Calu3 (cell line): ENCODE measurements around the gene FSD1. TPM values are rescaled to one million over a fixed set of nuclear protein-coding genes. Genes with fewer than 3 reads are reported as not detected.

Experiments
- BruUV-seq: library from RNA; stranded (reverse); fragments of 400-500 nt; replicated peaks from 2 replicates; lab custom pipeline; 2021; lab: Mats Ljungman, UMichigan
- CTCF ChIA-PET: fragments of 300-600 bp; sonication (Branson Sonifier 250); formaldehyde crosslinking; loops from one replicate; lab custom pipeline; 2022; ENCODE audit warnings: antibody characterized with exemption; lab: Charles Lee
- DNase-seq: peaks from one replicate; pipeline ENCODE4 v3.0.0; 2022
- H3K27ac Mint-ChIP-seq: one replicate; pipeline ENCODE4 v1.8.0; 2022; ENCODE audit warnings: mixed read lengths; ENCODE audit not compliant: unreplicated experiment
- H3K27me3 Mint-ChIP-seq: one replicate; pipeline ENCODE4 v1.8.0; 2022; ENCODE audit warnings: mixed read lengths; ENCODE audit not compliant: unreplicated experiment
- H3K36me3 Mint-ChIP-seq: one replicate; pipeline ENCODE4 v1.8.0; 2022; ENCODE audit warnings: mild to moderate bottlenecking, moderate library complexity, mixed read lengths; ENCODE audit not compliant: insufficient read depth, unreplicated experiment
- H3K4me1 Mint-ChIP-seq: one replicate; pipeline ENCODE4 v1.8.0; 2022; ENCODE audit warnings: mild to moderate bottlenecking, low read depth, mixed read lengths; ENCODE audit not compliant: unreplicated experiment
- H3K4me3 Mint-ChIP-seq: one replicate; pipeline ENCODE4 v1.8.0; 2022; ENCODE audit warnings: mild to moderate bottlenecking, low read depth, moderate library complexity, mixed read lengths; ENCODE audit not compliant: unreplicated experiment
- H3K9me3 Mint-ChIP-seq: one replicate; pipeline ENCODE4 v1.8.0; 2022; ENCODE audit warnings: low read depth, mixed read lengths; ENCODE audit not compliant: unreplicated experiment
- intact Hi-C: fragments of 100-400 bp; cut with micrococcal nuclease; formaldehyde crosslinking; loops from one replicate; pipeline ENCODE4 v1.10.0; 2022; ENCODE audit not compliant: unreplicated experiment
- total RNA-seq: library from RNA; stranded (reverse); gene quantifications from 2 replicates; pipeline ENCODE4 v1.2.3, GENCODE V29; 2022
- TF ChIP-seq, protein P1 (sequence below): fragments of 200-600 bp; IDR thresholded peaks from one replicate; pipeline ENCODE4 v1.8.0; 2022; ENCODE audit warnings: antibody characterized with exemption; ENCODE audit not compliant: unreplicated experiment

Gene FSD1
- total RNA-seq, 1 experiment from 2014 or later, result 1.2 TPM

DNA sequence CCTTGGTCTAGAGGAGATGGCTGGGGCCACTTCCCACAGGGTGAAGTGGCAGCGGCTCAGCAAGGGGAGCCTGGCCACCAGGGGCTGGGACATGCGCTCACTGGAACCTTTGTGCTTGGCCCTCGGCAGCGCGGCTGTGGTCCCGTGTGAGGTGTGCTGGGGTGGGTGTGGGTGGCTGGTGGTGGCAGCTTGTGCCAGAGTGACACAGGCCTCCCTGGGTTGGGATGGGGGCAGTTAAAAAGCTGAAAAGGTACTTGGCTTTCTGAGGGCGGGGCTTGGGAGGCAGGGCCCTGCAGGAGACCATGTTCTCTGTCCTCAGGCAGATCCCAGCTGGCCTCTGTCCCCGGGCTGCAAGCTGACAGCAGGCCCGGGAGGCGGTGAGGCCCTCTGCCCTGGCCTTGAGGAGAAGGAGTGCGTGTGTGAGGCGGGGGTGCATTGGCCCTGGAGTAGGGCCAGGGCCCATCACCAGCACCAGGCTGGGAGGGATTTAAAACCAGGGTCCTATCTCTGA lies 56.3 kb downstream of the FSD1 start:
- no peak overlapping the region for H3K27ac Mint-ChIP-seq
- intact Hi-C loops, result no loop called here
- peaks cover 21% of the 10 kb centered on the region for H3K36me3 Mint-ChIP-seq
- CTCF ChIA-PET, result no interaction called here
- H3K9me3 Mint-ChIP-seq, result no peaks in the 10 kb centered on the region
- BruUV-seq, result TSS peak; percentile 57
- no peak for DNase-seq
- no peaks in the 10 kb centered on the region for H3K27me3 Mint-ChIP-seq
- no peaks in the 10 kb centered on the region for H3K4me1 Mint-ChIP-seq
- no peak overlapping the region for H3K4me3 Mint-ChIP-seq
- TF ChIP-seq, protein P1, sequence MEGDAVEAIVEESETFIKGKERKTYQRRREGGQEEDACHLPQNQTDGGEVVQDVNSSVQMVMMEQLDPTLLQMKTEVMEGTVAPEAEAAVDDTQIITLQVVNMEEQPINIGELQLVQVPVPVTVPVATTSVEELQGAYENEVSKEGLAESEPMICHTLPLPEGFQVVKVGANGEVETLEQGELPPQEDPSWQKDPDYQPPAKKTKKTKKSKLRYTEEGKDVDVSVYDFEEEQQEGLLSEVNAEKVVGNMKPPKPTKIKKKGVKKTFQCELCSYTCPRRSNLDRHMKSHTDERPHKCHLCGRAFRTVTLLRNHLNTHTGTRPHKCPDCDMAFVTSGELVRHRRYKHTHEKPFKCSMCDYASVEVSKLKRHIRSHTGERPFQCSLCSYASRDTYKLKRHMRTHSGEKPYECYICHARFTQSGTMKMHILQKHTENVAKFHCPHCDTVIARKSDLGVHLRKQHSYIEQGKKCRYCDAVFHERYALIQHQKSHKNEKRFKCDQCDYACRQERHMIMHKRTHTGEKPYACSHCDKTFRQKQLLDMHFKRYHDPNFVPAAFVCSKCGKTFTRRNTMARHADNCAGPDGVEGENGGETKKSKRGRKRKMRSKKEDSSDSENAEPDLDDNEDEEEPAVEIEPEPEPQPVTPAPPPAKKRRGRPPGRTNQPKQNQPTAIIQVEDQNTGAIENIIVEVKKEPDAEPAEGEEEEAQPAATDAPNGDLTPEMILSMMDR, result no peak

DNA sequence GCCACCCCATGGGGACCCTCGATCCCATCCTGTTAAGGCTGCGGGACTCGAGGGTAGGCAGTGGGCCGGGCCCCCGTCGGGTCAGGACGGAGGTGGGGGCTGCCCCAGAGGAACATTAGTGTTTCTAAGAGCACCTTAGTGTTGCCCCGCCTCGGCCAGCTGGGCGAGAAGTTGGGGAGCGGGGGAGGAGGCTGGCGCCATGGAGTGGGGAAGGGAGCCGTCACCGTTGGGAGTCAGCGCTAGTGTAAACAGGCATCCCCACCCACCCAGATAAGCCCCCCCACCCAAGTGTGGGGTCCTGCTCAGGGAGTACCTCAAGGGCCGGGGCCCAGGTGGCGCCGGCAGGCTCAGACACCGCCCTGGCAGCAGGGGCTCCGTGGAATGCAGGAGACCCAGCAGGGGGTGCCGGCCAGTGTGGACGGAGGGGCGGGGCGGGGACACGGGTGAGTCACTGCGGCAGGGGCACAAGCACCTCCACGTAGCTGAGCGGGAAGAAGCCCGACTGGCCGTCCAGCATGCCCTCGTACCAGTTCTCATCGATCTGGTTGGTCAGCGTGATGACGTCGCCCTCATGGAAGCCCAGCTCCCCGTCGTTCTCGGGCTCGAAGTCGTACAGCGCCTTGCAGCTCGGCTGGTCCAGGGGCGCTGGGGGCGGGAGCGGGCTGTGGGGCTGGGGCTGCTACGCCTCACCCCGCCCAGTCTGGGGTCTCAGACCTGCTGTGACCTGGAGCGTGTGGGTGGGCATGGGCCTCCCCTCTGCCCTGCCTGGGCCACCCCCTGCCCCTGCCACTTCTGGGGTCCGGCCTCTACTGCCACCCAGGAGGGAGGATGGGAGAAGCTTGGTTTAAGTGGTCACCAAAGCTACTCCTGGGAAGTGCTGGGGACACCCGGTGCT lies 57.0 kb downstream of the FSD1 start:
- H3K4me1 Mint-ChIP-seq, result no peaks in the 10 kb centered on the region
- DNase-seq, result no peak
- CTCF ChIA-PET, result interaction anchor here (0.9 kb wide), 1 partner anchor 78 kb away, joined by 4 read pairs; no protein-coding TSS in a partner anchor

DNA sequence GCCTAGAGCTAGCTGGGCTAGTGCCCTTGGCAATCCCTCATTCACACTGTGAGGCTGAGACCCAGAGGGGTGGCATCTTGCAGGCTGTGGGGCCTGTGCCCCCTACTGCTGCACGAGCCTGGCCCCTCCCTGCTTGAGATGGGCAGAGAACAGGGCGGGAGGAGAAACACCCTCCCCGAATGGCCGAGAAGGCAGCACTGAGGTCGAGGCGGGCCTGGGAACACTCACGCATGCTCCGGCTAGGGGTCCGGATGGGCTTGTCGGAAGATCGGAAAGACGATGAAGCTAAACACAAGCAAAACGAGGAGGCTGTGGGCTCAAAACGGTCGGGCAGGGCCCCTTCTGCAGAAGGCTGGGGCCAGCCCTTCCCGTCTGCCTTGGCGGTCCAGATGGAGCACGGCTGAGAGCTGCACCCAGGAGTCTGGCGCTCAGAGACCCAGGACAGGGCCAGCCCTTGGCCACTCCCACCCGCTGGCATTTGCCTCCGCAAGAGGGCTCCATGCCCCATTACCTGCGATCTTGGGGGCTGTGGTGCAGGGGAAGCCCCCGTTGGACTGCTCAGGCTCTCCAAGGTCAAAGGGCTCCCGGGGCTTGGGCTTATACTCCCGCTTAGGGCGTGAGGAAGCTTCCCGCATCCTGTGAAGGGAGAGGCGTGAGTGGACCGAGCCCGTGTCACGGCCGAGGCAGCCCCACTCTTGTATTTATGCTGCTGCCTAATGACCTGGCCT lies 57.9 kb downstream of the FSD1 start:
- Mint-ChIP-seq H3K27me3 (no peaks in the 10 kb centered on the region), H3K36me3 (peaks cover 30% of the 10 kb centered on the region), H3K9me3 (no peaks in the 10 kb centered on the region), H3K4me3 (no peak overlapping the region), H3K27ac (no peak overlapping the region), H3K4me1 (no peaks in the 10 kb centered on the region)
- CTCF ChIA-PET, result interaction anchor here (0.6 to 0.9 kb wide), 2 partner anchors 77 to 365 kb away, joined by 4 to 5 read pairs; no protein-coding TSS in a partner anchor
- intact Hi-C loops, result no loop called here
- no peak for DNase-seq
- BruUV-seq, result no TSS peak
- TF ChIP-seq, protein P1, result no peak

More for the DNA sequence above, 57.0 kb downstream of the FSD1 start:
- no TSS peak for BruUV-seq
- TF ChIP-seq, protein P1, result no peak
- Mint-ChIP-seq H3K9me3 (no peaks in the 10 kb centered on the region), H3K36me3 (peaks cover 24% of the 10 kb centered on the region), H3K27ac (no peak overlapping the region), H3K27me3 (no peaks in the 10 kb centered on the region), H3K4me3 (no peak overlapping the region)
- intact Hi-C loops, result no loop called here

DNA sequence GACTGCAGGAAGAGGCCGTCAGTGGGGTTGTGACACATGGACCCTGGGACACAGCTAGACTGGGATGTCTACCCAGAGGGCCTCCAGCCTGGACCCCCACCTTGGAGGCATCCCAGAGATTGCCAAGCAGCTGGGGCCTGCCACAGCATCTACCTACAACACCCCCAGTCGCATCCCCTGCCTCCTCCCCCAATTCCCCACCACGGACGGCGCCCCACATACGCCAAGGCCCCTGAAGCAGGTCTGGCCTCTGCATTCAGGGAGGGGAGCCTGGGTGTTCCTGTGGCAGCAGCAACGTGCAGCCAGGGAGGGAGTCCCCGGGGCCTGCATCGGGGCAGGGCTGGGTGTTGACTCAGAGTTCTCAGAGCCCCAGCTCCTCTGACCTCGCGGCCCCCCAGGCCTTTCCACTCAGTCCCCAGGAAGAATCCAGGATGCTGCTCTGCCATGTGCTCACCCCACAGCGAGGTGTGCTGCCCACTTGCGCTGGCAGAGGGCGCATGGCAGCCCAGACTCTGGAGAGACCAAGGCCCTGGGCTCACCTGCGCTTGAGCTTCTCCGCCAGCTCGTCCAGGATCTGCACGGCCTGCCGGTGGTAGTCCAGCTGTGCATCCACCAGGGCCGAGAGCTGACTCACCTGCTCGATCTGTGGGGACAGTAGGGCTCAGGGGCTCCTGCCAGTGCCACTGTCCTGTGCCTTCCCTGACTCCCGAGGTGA lies 58.6 kb downstream of the FSD1 start:
- H3K4me1 Mint-ChIP-seq, result no peaks in the 10 kb centered on the region
- peaks cover 30% of the 10 kb centered on the region for H3K36me3 Mint-ChIP-seq
- DNase-seq, result peak; percentile 29
- CTCF ChIA-PET, result interaction anchor here (0.6 kb wide), 1 partner anchor 365 kb away, joined by 5 read pairs; no protein-coding TSS in a partner anchor
- no TSS peak for BruUV-seq
- TF ChIP-seq, protein P1, result peak; percentile 36
- H3K27ac Mint-ChIP-seq, result no peak overlapping the region
- H3K9me3 Mint-ChIP-seq, result no peaks in the 10 kb centered on the region
- H3K4me3 Mint-ChIP-seq, result no peak overlapping the region
- intact Hi-C loops, result no loop called here
- no peaks in the 10 kb centered on the region for H3K27me3 Mint-ChIP-seq
